ENCODE measurements around the gene DICER1.

DICER1 gene

GRCh38 chr14:95052016-95052585 lies 105.2 kb downstream of the DICER1 start:
- DNase-seq: no peak

DNA sequence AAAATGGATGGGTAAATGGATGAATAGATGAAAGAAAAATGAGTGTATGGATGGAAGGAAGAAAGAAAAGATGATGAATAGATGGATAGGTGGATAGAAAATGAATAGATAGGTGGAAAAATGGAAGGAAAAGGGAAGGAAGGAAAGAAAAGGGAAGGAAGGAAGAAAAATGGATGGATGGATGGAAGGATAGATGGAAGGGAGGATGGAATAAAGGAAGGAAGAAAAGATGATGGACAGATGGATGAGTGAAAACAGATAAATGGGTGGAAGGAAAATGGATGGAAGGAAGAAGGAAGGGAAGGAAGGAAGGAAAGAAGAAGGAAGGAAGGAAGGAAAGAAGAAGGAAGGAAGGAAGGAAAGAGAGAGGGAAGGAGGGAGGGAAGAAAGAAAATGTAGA lies 107.4 kb downstream of the DICER1 start:
- DNase-seq: no peak

- no peak for DNase-seq
These were observed 108.5 kb downstream of the DICER1 start for GRCh38 chr14:95048771-95049312.

DNA sequence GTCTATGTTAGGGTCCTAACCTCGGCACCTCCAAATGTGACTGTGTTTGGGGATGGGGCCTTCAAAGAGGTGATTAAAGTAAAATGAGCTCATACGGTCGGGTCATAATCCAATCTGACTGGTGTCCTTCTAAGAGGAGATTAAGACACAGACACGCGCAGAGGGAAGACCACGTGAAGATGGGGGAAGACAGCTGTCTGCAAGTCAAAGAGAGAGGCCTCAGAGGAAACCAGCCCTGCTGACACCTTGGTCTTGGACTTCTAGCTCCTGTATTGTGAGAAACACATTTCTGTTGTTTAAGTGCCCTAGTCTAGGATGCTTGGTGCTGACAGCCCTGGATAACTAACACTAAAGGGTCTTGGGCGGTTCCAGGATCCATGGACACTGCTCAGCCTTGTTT lies 109.6 kb downstream of the DICER1 start:
- DNase-seq: no peak

- peak; percentile 54 for DNase-seq
These were observed 110.3 kb downstream of the DICER1 start for GRCh38 chr14:95046711-95047681.

DNA sequence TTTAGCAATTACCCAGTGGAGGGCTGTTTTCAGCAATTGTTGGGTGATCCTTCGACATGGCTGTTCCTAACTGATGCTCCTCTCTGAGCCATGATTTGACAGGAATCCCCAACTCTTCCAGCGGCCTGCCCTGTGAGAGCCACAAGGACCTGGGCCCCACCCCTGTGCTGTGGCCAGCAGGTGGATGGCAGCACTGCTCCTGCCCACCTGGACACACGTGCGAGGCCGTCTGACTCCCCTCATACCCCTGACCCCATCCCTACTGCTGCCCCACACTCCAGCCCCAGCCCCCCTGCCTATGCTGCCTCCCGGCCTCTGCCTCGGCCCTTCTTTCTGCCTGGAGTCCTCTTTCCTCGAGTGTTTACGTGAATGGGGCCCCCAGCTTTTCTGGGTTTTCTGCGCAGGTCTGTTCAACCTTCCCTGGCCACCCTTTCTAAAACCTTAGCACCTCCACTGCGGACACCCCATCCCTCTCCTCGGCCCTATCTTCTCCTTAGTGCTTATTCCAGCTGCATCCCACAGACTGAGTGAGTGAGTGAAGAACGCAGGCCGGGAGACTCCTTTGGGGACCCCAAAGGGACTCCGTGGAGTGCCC lies 111.4 kb downstream of the DICER1 start:
- DNase-seq: no peak

DNA sequence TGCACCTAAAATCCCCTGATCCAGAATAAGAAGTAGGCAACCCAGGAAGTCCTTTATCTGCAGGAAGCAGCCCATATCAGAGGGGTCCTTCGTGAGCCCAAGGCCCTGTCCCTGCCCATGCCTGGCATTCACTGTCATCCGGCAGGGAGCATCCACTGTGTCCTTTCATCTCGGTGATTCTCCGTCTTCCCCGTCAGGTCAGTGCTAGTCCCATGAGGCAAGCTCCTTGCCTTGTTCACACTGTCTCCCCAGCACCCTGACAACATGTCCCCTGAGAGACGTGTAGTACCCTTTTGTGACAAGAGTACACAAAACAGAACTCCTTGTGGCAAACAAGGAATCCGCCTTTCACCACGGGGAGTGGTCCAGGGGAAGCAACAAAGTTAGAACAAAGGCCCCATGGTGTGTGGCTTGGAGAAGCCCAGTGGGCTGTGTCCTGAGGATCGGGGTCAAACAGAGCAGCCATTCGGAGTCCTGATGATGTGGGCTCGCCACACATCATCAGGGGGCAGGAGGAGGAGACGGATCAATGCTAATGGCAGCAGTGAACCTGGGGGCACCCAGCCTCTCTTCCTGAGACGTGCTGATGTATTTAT lies 112.1 kb downstream of the DICER1 start:
- no peak for DNase-seq

- no peak for DNase-seq
These were observed 112.7 kb downstream of the DICER1 start for GRCh38 chr14:95044463-95045105.

- no peak for DNase-seq
These were observed 113.4 kb downstream of the DICER1 start for GRCh38 chr14:95043732-95044462.

DNA sequence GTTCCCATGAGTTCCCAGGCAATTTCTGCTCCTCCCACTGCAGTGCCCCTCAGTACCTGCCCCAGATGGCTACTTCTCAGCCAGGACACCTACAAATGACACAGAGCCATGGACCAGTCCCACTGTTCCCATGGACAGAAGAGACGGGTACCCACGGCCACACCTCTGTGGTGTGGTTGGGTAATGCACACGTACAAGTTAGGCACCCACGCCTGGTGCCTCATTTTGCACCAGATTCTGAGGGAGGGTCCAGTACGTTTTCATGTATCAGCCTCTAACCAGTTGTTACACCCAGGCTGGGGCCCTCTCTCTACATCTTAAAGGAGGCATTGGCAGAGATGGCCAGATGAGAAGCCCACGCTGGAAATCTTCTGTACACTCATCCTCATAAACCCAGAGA lies 114.0 kb downstream of the DICER1 start:
- no peak for DNase-seq

- no peak for DNase-seq
These were observed 115.8 kb downstream of the DICER1 start for GRCh38 chr14:95041477-95042020.

DNA sequence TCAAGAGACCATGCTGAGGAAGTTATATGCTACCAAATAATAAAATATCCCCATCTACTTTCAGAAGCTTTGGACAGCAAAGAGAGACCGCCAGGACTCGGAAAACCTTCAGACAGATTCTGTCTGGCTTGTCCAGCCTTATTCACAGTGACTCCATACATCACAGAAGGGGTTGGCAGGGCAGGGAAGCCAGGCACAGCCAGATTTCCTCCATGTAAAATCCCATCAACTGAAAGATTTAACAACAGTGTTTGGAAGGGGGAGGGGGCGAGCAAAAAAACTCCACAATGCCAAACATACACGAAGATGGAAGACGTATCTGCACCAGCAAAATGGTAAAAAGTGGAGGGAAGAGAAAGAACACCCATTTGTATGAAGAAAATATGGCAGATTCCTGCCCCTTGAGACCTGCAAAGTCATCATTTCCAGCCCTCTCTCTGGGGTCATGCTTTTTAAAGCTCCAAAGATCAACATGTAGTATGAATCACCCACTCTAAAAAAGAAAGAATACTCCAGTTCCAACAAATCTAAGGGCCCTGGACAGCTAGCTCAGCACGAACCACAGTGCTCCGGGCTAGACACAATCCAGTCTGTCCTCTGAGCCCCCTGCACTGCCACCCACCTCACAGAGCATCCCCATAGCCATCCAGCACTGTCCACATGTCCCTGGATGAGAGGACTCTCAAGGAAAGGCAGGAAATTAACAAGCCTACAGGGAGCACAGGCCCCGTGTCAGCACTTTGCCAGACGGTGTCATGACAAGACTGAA lies 116.4 kb downstream of the DICER1 start:
- no peak for DNase-seq

DNA sequence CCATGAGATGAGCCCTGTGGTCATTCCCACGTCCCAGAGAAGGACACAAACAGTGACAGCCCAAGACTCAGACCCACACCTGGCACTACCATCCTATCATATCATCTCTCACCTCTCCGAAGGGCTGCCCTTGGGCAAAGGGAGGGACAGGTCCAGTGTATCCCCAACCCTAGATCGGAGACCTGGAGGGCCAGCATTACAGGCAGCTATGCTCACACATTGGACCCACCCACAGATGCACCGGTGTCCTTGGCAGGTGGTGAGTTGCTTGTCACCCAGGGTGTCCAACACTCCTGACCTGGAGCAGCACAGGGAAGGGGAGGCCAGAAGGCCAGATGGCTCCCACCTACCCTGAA lies 117.4 kb downstream of the DICER1 start:
- DNase-seq: no peak

DNA sequence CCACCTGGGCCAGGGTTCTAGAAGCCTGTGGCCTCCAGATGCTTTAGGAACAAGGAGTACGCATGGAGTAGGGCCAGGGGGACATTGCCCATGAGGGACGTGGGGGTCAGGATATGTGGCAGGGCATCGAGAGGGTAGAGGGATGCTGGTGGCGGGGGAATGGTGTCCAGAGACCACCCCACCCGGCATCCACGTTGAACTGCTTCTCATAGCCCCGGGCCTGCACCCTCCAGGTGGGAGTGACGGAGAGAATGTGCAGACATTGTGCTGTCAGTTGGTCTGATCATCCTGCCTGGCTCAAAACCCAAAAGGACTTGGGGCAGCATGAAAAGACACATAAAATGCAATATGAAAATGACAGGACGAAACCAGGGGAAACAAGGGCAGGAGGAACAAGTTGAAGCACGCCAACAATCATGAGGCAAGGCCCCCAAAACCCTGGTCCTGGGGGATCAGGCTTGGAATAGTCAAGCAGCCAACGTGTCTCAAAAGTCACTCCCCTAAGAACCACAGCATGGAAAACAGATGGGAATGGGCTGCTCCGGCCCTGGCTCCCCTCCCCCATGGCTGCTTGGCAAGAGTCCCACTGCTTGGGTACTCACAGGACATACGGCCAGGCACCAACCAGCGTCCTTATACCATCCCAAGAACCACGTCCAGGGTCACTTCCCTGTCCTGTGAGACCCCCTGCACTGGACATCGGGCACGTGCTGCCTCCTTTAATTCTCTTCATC lies 117.9 kb downstream of the DICER1 start:
- no peak for DNase-seq

- DNase-seq: no peak
These were observed 118.6 kb downstream of the DICER1 start for GRCh38 chr14:95038521-95039250.

DNA sequence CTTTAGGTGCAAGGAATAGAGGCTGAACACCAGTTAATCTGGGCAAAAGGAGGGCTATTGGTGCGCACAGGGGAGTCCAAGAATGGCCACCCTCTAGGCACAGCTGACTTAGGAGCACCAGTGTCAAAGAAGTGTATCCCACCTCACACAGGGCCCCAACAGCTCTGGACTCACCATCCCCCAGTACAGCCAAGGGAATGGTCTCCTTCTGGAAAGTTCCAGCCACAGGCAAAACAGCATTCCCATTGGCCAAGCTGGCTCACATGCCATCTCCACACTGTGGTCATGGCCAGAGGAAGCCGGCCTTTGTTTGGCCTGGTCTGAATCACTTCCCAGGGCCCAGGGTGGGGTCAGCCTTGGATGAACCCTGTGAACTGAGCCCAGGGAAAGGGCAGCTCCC lies 120.1 kb downstream of the DICER1 start:
- DNase-seq: no peak

Measured in left hindlimb (tissue), 1 donor.